Measurements from ENCODE around the gene SRSF1.
"Not testable (repeated sequence)": the region's sequence is repeated elsewhere in the genome, so short reads cannot be mapped to it uniquely, and the experiment has no call there.

Gene SRSF1, protein sequence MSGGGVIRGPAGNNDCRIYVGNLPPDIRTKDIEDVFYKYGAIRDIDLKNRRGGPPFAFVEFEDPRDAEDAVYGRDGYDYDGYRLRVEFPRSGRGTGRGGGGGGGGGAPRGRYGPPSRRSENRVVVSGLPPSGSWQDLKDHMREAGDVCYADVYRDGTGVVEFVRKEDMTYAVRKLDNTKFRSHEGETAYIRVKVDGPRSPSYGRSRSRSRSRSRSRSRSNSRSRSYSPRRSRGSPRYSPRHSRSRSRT

DNA sequence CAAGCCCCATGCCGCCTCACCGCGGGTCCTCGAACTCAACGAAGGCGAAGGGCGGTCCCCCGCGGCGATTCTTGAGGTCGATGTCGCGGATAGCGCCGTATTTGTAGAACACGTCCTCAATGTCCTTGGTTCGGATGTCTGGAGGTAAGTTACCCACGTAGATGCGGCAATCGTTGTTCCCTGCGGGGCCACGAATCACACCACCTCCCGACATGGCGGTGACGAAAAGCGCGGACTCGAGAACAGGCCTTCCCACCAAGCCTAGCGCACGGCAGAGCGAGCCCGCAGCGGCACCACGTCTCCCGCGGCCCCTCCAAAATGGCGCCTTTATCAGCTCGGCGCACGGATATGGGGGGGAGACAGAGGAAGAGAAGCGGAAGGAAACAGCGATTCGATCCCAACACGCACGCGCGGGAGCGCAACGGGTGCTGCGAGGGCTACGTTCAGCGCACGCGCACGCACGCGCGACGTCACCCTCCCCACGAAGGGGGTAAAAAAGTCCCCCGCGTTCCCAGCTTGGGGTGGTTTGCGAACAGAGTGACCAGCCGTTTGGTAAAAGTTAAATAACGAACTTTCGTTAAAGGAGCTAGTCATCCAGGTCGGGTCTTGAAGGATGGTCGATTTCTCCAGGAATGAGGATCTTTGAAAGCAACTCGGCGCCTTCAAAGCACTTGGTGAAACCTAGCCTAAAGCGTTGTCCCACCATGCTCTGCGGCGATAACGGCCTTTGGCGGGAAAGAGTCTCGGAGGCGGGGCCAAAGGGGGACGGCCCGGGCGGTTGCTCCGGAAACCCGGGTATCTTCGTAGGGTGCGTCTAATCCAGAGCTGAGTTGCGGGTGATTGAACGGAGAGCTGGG is at the start of gene SRSF1:
Gene SRSF1, minus strand, starts transcription at position 323 of the 857 bp plus-strand sequence. Its CDS starts 109 bp downstream, at position 214.
- DNase-seq (ENCODE audit: low read depth in 3 of 3) = peak; percentile 92 to 95 (median 94)

DNA sequence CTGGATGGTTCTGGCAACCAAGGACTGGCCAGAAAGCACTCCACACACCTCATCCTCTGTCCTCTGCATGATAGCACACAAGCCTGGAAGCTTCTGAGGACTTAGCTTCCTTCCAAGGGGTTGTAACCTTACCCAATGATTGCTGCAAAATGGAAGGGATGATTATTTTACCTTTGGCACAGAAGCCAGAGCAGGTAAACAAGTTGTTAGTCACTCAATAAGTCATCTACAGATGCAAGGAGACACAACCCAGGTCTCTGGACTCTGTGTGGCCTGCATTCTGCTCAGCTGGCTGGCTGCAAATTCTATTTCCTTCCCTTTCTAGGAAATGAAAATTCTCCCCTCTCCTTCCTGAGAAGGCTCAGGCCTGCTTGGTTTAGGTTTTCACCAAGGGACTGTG is 49.4 kb upstream of the SRSF1 start:
- no peak for DNase-seq (ENCODE audit: low read depth in 3 of 3)

DNA sequence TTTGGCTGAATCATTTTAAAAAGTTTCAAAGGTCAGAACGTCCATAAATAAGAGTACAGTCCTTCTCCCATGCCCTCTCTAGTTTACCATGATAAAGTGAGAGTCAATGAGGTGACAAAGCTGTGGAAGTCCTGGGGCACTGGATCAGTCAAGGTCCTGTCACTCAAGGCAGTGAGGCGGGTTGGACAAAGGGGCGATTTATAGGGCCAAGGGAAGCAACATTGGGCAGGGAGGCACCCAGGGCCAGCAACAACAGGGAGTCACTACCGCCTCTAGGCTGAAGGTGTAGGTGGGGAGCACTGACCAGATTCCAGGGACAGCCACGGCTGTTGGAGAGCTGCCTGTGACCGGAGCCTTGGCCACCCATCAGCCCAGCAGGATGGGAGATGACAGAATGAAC is 47.6 kb upstream of the SRSF1 start:
- DNase-seq (ENCODE audit: low read depth in 3 of 3) = no peak

DNA sequence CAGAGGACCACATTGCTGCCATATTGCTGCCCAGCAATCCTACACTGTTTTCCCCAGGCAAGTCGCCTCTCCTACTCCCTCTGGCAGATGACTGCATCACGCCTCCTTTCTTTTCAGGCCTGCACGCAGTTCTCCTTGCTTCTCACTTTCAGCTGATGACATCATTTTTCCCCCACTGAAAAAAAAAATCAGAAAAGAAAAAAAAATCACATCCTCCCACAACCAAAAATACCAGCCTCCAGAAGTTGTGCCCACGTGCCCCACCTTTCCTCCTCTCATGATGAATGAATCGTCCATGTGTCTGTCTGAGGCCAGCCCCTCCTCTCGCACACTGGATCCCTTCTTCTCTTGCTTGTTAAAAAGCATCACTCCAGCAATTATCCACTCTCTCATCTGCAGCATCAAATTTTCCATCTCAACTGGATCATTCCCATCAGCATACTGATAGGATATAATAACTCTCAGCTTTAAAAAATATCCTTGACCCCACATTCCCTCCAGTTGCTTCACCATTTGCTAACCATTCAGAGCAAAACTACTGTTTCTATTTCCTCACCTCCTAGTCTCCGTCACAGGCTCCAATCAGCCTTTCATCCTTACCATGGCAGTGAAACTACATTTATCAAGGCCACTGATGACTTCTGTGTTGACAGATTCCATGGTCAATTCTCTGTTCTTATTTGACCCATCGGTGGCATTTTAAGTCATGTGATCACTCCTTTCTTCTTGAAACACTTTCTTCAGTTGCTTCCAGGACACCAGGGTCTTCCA is 46.1 kb upstream of the SRSF1 start:
- DNase-seq (ENCODE audit: low read depth in 3 of 3) = peak; percentile 3 to 14 (median 9)

DNA sequence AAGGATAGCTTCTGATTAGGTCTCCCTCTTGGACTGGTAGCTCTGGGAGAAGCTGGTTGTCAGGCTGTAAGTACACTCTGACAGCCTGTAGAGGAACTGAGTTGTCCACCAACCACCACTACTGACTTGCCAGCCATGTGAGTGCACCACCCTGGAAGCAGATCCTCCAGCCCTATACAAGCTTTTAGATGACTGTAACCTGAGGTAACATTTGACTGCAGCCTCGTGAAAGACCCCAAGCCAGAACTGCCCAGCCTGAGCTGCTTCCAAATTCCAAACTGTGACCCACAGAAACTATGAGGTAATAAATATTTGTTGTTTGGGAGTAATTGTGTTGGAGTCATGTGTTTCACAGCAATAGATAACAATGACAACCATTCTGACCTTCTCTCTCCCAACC is 45.4 kb upstream of the SRSF1 start:
- no peak for DNase-seq (ENCODE audit: low read depth in 3 of 3)

DNA sequence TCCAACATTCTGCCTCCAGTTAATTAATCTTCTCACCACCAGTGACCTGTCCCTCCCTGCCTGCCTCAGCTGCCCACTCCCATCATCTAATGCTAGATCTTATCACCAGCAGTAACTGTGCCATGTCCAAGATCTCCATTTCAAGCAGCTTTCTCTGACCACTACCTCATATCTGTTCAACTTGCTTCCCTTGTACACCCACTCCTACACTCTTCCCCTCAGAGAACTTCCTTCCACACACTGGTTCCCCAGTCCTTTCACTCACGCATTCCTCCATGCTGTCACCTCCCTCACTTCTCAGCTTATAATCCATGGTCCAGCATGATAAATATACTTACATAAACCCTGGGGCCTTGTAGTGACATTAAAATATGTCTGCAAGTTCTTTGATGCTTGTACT is 44.4 kb upstream of the SRSF1 start:
- no peak for DNase-seq (ENCODE audit: low read depth in 3 of 3)

DNA sequence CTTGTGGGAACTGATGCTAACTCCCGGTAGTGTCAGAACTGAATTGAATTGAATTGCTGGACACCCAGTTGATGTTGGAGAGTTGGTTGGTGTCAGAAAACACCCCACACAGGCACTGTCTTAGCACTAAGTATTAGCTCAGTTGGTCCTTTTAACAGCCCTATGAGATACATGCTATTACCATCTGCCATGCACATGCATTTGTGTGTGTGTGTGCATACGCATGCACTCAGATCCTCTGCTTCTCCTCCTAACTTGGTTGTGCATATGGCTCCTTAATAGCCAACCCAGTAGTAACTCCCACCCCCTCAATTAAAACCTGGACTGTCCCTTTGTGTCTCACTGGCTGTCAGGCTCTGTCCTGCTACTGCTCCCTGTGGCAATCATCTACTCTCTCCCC is 43.9 kb upstream of the SRSF1 start:
- no peak for DNase-seq (ENCODE audit: low read depth in 3 of 3)

DNA sequence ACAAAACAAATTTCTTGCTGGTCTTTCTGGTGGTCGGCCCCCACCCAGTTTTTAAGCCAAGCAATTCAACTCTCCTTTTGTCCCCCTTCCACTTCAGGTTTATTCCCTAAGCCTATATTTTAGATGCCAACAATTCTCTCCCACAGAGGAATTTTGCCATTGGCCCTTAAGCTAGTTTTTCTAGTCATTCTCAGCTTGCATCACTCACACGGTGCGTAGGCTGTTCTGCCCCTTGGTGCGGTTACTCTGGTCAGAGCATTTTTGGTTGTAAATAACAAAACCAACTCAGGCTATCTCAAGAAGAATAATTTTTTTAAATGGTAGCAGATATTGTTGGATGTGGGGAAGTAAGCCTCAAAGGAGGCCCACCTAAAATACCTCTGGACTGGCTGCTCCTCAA is 42.5 kb upstream of the SRSF1 start:
- no peak for DNase-seq (ENCODE audit: low read depth in 3 of 3)

DNA sequence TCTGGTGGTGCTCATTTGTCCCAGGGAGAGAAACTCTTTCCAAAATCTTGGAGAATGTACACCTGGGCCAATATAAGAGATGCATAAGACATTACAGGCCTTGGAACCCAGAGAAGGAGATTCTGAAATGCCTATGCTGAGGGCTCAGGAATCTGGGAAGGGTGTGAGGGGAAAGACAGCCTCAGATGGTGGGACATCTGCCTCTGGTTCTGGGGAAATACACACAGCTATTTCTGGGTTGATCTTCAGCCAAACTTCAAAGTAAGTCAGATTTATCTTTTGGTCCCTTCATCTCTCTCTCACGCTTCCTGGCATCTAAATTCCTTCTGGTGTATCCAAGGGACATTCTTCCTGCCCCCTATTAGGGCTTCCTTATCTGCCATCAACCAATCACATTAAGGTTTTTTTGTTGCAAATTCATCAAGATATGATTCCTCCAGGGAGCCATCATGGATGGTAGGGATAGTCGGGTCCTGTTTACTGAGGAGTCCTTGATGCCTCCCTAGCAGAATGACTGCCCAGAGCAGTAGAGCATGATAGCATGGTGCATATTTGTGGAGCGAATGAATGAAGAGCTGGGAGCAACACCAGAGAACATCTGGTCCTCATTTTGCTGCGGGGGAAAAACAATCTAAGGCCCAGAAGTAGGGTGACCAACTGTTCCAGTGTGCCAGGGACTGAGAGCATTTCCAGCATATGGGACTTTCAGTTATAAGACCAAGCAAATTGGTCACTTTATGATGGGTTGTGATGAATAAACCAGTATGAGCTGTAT is 40.5 kb upstream of the SRSF1 start:
- DNase-seq (ENCODE audit: low read depth in 3 of 3) = no peak

DNA sequence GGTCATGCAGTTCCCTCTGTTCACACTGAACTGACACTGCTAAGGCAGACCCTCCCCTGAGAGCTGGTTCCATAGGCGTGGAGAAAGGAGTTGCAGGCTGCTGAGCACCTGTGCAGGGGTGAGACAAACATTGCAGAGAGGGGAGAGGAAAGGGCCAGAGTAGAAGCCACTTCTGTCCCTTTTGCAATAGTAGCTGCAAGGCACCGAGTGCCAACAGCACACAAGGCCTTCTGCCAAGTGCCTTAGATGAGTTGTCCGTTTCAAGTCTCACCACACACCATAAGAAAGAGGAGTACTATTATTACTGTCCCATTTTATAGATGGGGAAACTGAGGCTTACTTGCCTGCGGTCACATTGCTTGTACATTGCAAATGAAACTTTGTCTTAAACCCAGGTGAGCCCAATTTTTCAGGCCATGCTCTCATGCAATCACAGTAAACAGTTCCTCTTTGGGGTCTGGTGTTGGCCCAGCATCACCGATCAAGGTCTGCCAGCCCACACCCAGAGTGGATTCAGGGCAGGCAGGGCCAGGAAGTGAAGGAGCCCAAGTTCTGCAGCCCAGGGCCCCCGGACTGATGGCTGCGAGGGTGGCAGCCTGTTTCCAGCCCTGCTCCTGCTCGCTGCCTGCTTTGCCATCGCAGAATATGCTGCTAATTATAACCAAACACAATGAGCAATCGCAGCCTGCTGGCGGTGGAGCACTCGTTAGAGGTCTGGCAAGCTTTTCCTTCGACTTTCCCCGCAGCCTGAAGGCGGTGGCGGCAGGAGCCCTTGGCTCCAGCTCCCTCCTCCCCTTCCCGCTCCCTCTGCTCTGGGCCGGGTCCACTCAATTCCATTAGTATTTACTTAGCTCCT is 39.4 kb upstream of the SRSF1 start:
- DNase-seq (ENCODE audit: low read depth in 3 of 3) = no peak

DNA sequence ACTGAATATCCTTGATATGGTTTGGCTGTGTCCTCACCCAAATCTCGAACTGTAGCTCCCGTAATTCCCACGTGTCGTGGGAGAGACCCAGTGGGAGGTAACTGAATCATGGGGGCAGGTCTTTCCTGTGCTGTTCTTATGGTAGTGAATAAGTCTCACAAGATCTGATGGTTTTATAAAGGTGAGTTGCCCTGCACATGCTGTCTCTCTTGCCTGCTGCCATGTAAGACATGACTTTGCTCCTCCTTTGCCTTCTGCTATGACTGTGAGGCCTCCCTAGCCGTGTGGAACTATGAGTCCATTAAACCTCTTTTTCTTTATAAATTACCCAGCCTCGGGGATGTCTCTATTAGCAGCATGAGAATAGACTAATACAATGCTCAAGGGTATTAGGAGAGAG is 37.2 kb upstream of the SRSF1 start:
- not testable (repeated sequence) for DNase-seq (ENCODE audit: low read depth in 3 of 3)

DNA sequence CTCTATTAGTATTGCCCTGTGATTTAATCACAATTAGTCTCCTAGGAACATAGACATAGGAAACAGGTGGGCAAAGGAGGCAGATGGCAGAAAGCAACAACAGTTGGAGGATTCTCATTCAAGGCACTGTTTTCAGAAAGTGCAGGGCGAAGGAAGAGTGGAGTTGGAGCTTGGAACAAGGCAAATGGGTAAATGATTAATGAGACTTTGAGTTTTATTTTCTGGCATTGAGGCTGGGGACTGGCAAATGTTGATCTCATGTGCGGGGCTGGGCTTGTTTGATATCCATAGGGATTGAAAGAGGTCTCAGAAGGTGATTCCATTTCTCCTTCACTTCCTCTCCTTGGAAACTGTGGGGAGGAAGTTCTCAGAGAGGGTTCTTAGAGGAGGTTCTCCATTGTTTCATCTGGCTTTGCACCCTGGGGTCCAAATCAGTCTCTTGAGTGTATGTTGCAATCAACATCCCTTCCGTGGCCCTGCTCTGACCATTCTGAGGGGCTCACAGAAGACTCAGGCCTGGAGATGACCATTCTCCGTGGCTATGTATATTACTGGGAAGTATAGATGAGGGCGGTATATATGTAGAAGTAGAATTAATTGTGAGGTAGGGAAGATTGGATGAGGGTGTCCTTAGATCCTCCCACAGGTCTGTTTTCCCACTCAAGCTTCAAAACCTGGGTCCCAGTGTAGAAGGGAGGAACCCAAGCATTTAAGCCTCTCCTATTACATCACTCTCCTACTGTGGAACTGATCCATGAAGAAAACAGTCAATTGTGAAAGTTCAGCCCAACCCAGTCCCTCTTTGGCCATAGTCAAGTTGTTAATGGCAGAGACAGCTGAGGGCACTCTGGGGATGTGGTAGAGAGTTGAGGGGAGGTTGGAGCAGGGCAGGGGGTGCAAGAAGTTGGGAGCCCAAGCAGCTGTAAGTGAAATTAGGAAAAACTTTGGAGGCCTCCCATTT is 36.5 kb upstream of the SRSF1 start:
- DNase-seq (ENCODE audit: low read depth in 3 of 3) = no peak

DNA sequence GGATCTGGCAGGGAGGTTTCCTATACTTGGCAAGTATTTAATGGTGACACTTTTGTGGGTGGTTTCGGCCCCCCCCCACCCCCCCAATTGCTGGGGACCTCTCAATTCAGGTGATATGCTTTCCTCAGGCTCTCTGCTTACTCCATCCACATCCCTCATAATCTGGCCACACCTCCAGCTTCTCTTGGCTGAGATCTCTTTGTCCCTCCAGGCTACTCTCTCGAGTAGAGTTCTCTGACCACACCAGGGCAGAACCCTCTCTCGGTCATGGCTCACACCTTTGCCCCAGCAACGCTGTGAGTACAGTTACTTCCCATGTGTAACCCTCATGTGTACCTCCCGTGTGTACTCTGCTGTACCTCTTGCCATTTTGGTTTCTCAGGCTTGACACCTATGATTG is 34.1 kb upstream of the SRSF1 start:
- DNase-seq (ENCODE audit: low read depth in 3 of 3) = no peak

DNA sequence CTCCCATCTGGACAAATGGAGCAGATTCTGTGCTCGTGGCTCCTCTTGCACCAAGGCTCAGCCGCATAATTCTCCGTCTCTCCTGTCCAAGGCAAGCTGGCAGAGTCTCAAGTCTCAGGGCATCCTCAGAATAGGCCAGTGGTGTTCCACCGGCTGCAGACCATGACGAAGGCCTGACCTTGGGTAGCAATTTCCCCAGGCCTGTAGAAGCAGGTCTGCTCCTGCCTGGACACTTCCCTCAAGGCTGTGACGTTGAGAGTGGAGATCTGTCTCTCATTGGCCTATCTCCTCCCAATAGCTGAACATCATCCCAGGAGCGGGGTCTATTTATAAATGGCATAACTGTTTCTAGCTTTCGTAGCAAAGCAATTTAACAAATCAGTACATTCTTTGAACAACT is 33.3 kb upstream of the SRSF1 start:
- no peak for DNase-seq (ENCODE audit: low read depth in 3 of 3)

DNA sequence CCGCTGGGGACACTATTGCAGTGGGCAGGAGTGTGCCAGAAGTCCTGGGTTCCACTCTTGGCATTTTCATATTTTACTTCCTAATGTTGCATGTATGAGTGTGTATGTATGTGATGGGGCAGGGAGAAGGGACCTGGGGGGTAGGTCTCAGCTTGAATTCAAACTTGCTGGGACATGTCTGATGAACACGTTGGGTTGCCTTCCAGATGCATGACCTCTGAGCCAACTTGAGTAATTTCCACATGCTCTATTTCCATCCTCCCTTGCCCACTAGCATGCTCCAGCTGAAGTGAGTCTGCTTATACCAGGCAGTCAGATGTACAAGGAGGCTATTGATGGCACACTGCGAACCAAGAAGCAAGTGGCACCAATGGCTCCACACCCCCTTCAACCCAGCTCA is 32.9 kb upstream of the SRSF1 start:
- no peak for DNase-seq (ENCODE audit: low read depth in 3 of 3)

DNA sequence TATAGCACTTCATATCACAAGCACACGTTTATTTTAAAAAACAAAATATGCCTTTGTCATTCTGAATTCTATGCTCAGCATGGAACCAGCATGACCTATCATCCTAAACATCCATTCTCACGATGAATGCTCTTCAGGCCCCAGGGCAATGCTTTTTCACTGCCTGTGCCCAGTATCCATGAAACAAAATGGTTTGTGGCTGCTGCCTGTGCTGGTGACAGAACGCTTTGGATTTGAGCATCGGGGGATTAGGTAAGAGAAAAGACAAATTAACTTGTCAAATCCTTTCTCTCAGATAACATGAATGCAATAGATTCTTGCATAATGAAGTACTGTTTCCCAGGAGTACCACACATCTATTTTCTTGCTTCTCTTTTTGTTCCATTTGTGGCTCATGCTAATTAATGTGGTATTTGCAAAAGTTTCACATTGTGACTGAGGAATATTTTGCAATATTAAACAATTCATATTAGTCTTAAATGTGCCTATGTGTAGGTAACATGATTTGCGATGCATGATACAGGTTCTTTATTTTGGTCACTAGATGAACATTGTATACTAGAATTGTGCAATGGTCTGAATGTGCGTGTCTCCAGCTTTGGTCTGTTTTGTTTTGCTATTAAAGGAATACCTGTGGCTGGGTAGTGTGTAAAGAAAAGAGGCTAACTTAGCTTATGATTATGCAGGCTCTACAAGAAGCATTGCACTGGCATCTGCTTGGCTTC is 25.8 kb upstream of the SRSF1 start:
- no peak for DNase-seq (ENCODE audit: low read depth in 3 of 3)

DNA sequence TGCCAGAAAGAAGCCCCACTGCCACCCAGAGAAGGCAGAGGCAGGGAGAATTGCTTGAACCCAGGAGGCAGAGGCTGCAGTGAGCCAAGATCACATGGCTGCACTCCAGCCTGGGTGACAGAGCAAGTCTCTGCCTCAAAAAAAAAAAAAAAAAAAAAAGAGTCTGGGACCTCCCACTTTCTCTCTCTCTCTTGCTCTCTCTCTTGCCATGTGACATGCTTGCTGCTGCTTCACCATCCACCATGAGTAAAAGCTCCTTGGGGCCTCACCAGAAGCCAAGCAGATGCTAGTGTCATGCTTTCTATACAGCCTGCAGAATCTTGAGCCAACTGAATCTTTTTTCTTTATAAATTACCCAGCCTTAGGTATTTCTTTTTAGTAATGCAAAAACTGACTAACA is 21.5 kb upstream of the SRSF1 start:
- no peak for DNase-seq (ENCODE audit: low read depth in 3 of 3)

DNA sequence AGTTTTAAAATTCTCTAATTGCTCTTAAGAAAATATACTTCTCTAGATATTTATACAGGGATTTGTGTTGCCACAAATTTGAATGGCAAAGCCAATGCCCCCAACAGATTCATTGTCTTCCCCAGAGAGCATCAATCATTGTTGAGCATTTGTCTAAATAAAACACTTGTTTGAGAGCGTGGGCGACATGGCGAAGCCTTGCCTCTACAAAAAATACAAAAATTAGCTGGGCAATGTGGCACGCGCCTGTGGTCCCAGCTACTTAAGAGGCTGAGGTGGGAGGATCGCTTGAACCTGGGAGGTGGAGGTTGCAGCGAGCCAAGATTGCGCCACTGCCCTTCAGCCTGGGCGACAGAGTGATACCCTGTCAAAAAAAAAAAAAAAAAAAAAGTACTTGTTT is 13.4 kb upstream of the SRSF1 start:
- DNase-seq (ENCODE audit: low read depth in 3 of 3) = no peak

DNA sequence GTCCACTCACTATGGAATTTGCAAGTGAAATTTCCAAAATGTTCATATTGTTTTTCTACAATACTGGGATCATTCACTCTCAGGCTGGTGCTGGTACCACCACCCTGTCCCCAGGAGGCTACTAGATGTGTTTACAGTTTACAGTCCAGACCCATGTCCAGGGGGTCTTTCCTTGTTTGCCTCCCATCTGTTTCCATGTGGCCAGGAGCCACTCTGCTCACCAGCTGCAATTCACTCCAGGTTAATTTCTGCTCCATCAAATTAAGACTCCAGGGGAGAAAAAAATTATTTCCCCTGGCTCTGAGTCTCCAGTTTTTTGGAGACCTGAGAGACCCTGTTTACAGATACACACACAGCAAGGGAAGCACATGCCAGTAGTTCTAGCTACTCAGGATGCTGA is 12.5 kb upstream of the SRSF1 start:
- DNase-seq (ENCODE audit: low read depth in 3 of 3) = no peak

Measured in stimulated activated CD4-positive, alpha-beta T cell treated with anti-CD3 and anti-CD28 coated beads, TNF-alpha, amount 100 ng/mL, for 4 hours (primary cell).